Body of pancreas (tissue), 4 donors: ENCODE data around the gene SIX5.

Experiments
- POLR2A ChIP-seq, 3 donors: fragments of 450-650 bp; IDR thresholded peaks; one replicate each; pipeline ENCODE4 v1.6.1; 2016; ENCODE audit warnings: antibody characterized with exemption in 3 of 3, mild to moderate bottlenecking in 2 of 3
- TF ChIP-seq, protein P1 (sequence below), 7 experiments: fragments of 450-650 bp in 4 of 7; fragments of 200-600 bp in 3 of 7; sonication (generic) in 3 of 7; IDR thresholded peaks; one replicate each; pipeline ENCODE4 v1.5.1; 2016 to 2019; ENCODE audit warnings: antibody characterized with exemption in 7 of 7

DNA sequence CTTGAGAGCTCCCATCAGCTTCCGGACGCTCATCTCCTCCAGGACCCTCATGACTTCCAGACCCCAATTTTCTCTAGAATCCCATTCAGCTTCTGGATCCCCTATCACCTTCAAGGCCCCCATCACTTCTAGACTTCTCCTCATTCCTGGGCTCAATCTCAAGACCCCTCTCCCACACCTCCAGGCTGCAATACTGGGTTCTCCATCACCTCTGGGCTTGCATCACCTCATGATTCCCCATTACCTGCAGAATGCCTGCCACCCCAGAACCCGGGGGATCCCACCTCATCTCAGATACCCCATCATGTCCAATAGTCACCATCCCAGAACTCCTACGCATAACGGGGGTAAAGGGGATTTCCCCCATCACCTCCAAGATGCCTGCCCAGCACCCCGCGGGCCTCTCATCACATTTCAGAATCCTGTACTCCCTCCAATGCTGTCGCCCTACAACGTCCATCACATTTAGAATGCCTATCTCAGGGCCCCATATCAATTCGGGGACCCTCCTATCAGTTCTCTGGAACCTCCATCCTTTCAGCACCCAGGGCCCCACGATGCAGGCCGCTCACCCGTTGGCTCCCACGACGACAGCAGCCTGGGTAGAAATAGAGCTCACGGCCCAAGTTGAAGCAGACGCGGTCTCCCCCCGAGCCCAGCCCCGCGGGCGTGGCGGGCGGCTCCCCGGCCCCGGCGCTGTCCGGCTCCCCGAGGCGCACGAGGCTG lies 22.9 kb upstream of the SIX5 start:
- TF ChIP-seq, protein P1, sequence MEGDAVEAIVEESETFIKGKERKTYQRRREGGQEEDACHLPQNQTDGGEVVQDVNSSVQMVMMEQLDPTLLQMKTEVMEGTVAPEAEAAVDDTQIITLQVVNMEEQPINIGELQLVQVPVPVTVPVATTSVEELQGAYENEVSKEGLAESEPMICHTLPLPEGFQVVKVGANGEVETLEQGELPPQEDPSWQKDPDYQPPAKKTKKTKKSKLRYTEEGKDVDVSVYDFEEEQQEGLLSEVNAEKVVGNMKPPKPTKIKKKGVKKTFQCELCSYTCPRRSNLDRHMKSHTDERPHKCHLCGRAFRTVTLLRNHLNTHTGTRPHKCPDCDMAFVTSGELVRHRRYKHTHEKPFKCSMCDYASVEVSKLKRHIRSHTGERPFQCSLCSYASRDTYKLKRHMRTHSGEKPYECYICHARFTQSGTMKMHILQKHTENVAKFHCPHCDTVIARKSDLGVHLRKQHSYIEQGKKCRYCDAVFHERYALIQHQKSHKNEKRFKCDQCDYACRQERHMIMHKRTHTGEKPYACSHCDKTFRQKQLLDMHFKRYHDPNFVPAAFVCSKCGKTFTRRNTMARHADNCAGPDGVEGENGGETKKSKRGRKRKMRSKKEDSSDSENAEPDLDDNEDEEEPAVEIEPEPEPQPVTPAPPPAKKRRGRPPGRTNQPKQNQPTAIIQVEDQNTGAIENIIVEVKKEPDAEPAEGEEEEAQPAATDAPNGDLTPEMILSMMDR (IDR thresholded peaks at IDR 0.05): no peak
- no peak for TF ChIP-seq POLR2A (IDR thresholded peaks at IDR 0.05)
